GM12878 (cell line): ENCODE measurements around the gene PRR20C. TPM values are rescaled to one million over a fixed set of nuclear protein-coding genes. Genes with fewer than 3 reads are reported as not detected.
"Not testable (repeated sequence)": the region's sequence is repeated elsewhere in the genome, so short reads cannot be mapped to it uniquely, and the experiment has no call there.

ENCODE experiments used
- ATAC-seq: fragments of 200-7000 bp; cut with Tn5 transposase; 3 replicates; pipeline ENCODE4 v1.9.1; 2020; ENCODE audit warnings: mild to moderate bottlenecking, moderate library complexity
- BruUV-seq: library from RNA; stranded (reverse); fragments of 400-500 nt; replicated peaks from 2 replicates; lab custom pipeline; 2021; lab: Mats Ljungman, UMichigan
- CTCF ChIA-PET: fragments of 300-600 bp; sonication (Branson Sonifier 250); formaldehyde crosslinking; extraction: SDS; loops from one replicate; lab custom pipeline; 2021; ENCODE audit warnings: inconsistent platforms; lab: Yijun Ruan, JAX
- POLR2A ChIA-PET: fragments of 350-600 bp; formaldehyde crosslinking; extraction: SDS; loops from one replicate; lab custom pipeline; 2021; ENCODE audit warnings: inconsistent platforms; lab: Charles Lee
- RAD21 ChIA-PET: fragments of 300-600 bp; sonication (Branson Sonifier 250); formaldehyde crosslinking; loops from one replicate; lab custom pipeline; 2023; ENCODE audit warnings: antibody characterized with exemption; ENCODE audit not compliant: unreplicated experiment; lab: Charles Lee
- SMC1A ChIA-PET: fragments of 300-600 bp; sonication (Branson Sonifier 250); formaldehyde crosslinking; loops from one replicate; lab custom pipeline; 2023; ENCODE audit not compliant: unreplicated experiment, uncharacterized antibody; lab: Charles Lee
- DNase-seq: peaks from one replicate; pipeline ENCODE4 v3.0.0-alpha.2; 2011; ENCODE audit warnings: low read depth, low spot score
- FAIRE-seq: peaks from 3 replicates; lab custom pipeline; 2011; peaks lifted over from hg19 to GRCh38; lab: Jason Lieb, UNC
- H2AFZ ChIP-seq: 2 replicates; pipeline ENCODE4 v1.6.0; 2011; ENCODE audit warnings: low read depth, low read length, control low read depth; ENCODE audit not compliant: control insufficient read depth
- H3K27ac ChIP-seq: 2 replicates; pipeline ENCODE4 v1.5.1; 2011; ENCODE audit warnings: control low read depth; ENCODE audit not compliant: control insufficient read depth, insufficient read depth
- H3K27me3 ChIP-seq, 2 experiments: replicated peaks in 1 of 2; 2 replicates each; pipeline versions ENCODE4 v1.6.0 to v1.6.1; 2011; ENCODE audit warnings: low read length in 1 of 2; ENCODE audit not compliant: control insufficient read depth in 2 of 2, insufficient read depth in 2 of 2
- H3K36me3 ChIP-seq, 2 experiments: 2 replicates each; pipeline ENCODE4 v1.5.1; 2011; ENCODE audit warnings: low read length in 1 of 2; ENCODE audit not compliant: control insufficient read depth in 2 of 2, insufficient read depth in 2 of 2
- H3K4me1 ChIP-seq: 2 replicates; pipeline ENCODE4 v1.6.1; 2011; ENCODE audit warnings: mild to moderate bottlenecking, low read length, moderate library complexity, mixed read lengths; ENCODE audit not compliant: control insufficient read depth, insufficient read depth
- H3K4me2 ChIP-seq: 2 replicates; pipeline ENCODE4 v1.6.0; 2011; ENCODE audit warnings: control low read depth; ENCODE audit not compliant: control insufficient read depth, insufficient read depth
- H3K4me3 ChIP-seq: fragments of 200-600 bp; sonication (generic); 2 replicates; pipeline ENCODE4 v1.5.1; 2016
- H3K79me2 ChIP-seq: 2 replicates; pipeline ENCODE4 v1.6.0; 2011; ENCODE audit warnings: low read length; ENCODE audit not compliant: control insufficient read depth, insufficient read depth
- H3K9ac ChIP-seq: 2 replicates; pipeline ENCODE4 v1.8.0; 2011; ENCODE audit warnings: low read length, control low read depth, mixed read lengths; ENCODE audit not compliant: control insufficient read depth, insufficient read depth
- H3K9me3 ChIP-seq: replicated peaks from 3 replicates; pipeline ENCODE4 v1.5.1; 2011; ENCODE audit warnings: mild to moderate bottlenecking, low read length; ENCODE audit not compliant: control insufficient read depth, insufficient read depth
- H4K20me1 ChIP-seq: 2 replicates; pipeline ENCODE4 v1.6.0; 2011; ENCODE audit not compliant: control insufficient read depth, insufficient read depth
- BCL3 ChIP-seq: IDR thresholded peaks from 2 replicates; pipeline ENCODE4 v1.6.1; 2011; ENCODE audit warnings: borderline replicate concordance, low read depth, mild to moderate bottlenecking, moderate library complexity, low read length; ENCODE audit not compliant: insufficient read depth, poor library complexity, severe bottlenecking
- E2F4 ChIP-seq: IDR thresholded peaks from 2 replicates; pipeline ENCODE4 v1.6.1; 2012; ENCODE audit warnings: low read depth, low read length, improper control_type of control experiment
- ESRRA ChIP-seq: IDR thresholded peaks from 2 replicates; pipeline ENCODE4 v1.6.1; 2012; ENCODE audit warnings: mild to moderate bottlenecking, low read length, improper control_type of control experiment
- GABPA ChIP-seq: IDR thresholded peaks from 2 replicates; pipeline ENCODE4 v1.6.1; 2014; ENCODE audit warnings: antibody characterized with exemption, low read depth, mild to moderate bottlenecking, inconsistent platforms
- MTA2 ChIP-seq: fragments of 450-650 bp; IDR thresholded peaks from 2 replicates; pipeline ENCODE4 v1.6.1; 2016; ENCODE audit warnings: low read depth, mild to moderate bottlenecking, moderate library complexity
- NFYB ChIP-seq: IDR thresholded peaks from 2 replicates; pipeline ENCODE4 v1.6.1; 2011; ENCODE audit warnings: low read depth, mild to moderate bottlenecking, low read length, improper control_type of control experiment, moderate library complexity; ENCODE audit not compliant: insufficient read depth
- NRF1 ChIP-seq: conservative IDR thresholded peaks from 2 replicates; pipeline ENCODE4 v1.6.1; 2011; ENCODE audit warnings: mild to moderate bottlenecking, low read depth, low read length, improper control_type of control experiment
- SIX5 ChIP-seq: IDR thresholded peaks from 2 replicates; pipeline ENCODE4 v1.6.1; 2011; ENCODE audit warnings: mild to moderate bottlenecking, low read depth, low read length, moderate library complexity; ENCODE audit not compliant: severe bottlenecking
- TAF1 ChIP-seq: IDR thresholded peaks from 2 replicates; pipeline ENCODE4 v1.6.1; 2011; ENCODE audit warnings: mild to moderate bottlenecking, low read depth, low read length, borderline replicate concordance
- TCF12 ChIP-seq: IDR thresholded peaks from 2 replicates; pipeline ENCODE4 v1.6.1; 2011; ENCODE audit warnings: low read depth, mild to moderate bottlenecking, low read length
- WRNIP1 ChIP-seq: IDR thresholded peaks from 2 replicates; pipeline ENCODE4 v1.6.1; 2011; ENCODE audit warnings: low read depth, low read length, improper control_type of control experiment, borderline replicate concordance
- ZNF622 ChIP-seq: fragments of 450-650 bp; IDR thresholded peaks from 2 replicates; pipeline ENCODE4 v1.6.1; 2017; ENCODE audit warnings: mild to moderate bottlenecking, inconsistent platforms
- WGBS: methylation state at CpG from one replicate; pipeline ENCODE4 v1.1.6; 2016; ENCODE audit warnings: low lambda C conversion rate; ENCODE audit not compliant: insufficient replicate concordance, insufficient coverage; ENCODE audit errors: missing lambda C conversion rate; 5-methylcytosine and 5-hydroxymethylcytosine counted together
- in situ Hi-C: fragments of 300-500 bp; cut with MboI; formaldehyde crosslinking; loops from 9 replicates; pipeline ENCODE4 v1.14.3; 2018; ENCODE audit warnings: mixed read lengths
- intact Hi-C: fragments of 100-400 bp; cut with micrococcal nuclease; formaldehyde crosslinking; loops from one replicate; pipeline ENCODE4 v1.14.2; 2022; ENCODE audit not compliant: unreplicated experiment
- polyA plus RNA-seq, 11 experiments: library from polyadenylated mRNA; depleted of rRNA in 4 of 11; unstranded in 6 of 11; stranded (reverse) in 5 of 11; fragments of >200 nt; fragmentation: Nextera tagmentation in 4 of 11; fragmentation: Illumina TruSeq in 1 of 11; extraction: Ambion mirVana in 4 of 11; extraction: Trizol in 1 of 11; gene quantifications; 1 replicate in 1 of 11; 2 replicates in 10 of 11; pipeline versions ENCODE4 v1.2.1 to v1.2.3, GENCODE V29; 2011 to 2016; ENCODE audit warnings: inconsistent platforms in 2 of 11, missing spikeins in 2 of 11, low read depth in 1 of 11
- total RNA-seq, 4 experiments: library from RNA; depleted of rRNA in 3 of 4; stranded (reverse); fragments of >200 nt in 3 of 4; fragmentation: Illumina TruSeq in 1 of 4; extraction: Trizol in 1 of 4; gene quantifications; 2 replicates each; pipeline versions ENCODE4 v1.2.1 to v1.2.3, GENCODE V29; 2013 to 2021

Gene PRR20C
- total and polyA plus RNA-seq, 10 of the 15 experiments (the other 5 are each of a cell fraction or from before 2014, with no cell fraction given), result not detected

GRCh38 chr13:57137585-57137984, 16.3 kb upstream of the PRR20C start (continued):
- TF ChIP-seq BCL3 (no peak), NFYB (no peak), MTA2 (no peak)

- 68% methylated on average over 5 of the region's 5 CpGs for WGBS
- intact Hi-C loops, result no loop called here
Measured at GRCh38 chr13:57138988-57139387, 14.9 kb upstream of the PRR20C start.

GRCh38 chr13:57139781-57140180, 14.1 kb upstream of the PRR20C start:
- not testable (repeated sequence) for H3K27me3 ChIP-seq

More at GRCh38 chr13:57138988-57139387, 14.9 kb upstream of the PRR20C start:
- ChIA-PET CTCF (no interaction called here), RAD21 (no interaction called here), SMC1A (no interaction called here), POLR2A (no interaction called here)
- FAIRE-seq (no peak), DNase-seq (no peak), ATAC-seq (no peak)
- Histone ChIP-seq H3K4me3 (no peak overlapping the region), H3K9ac (no peak overlapping the region), H4K20me1 (no peaks in the 10 kb centered on the region), H3K9me3 (no peaks in the 10 kb centered on the region; the same call in 2 of the 3 replicates), H3K4me2 (no peak overlapping the region), H3K4me1 (no peaks in the 10 kb centered on the region), H3K36me3 (no peaks in the 10 kb centered on the region), H3K27ac (no peak overlapping the region), H3K27me3 (no peaks in the 10 kb centered on the region), H3K79me2 (no peaks in the 10 kb centered on the region), H2AFZ (no peak overlapping the region)
- no TSS peak for BruUV-seq
- TF ChIP-seq BCL3 (no peak), SIX5 (no peak), ZNF622 (no peak), TCF12 (no peak), GABPA (no peak), ESRRA (no peak), E2F4 (no peak), NRF1 (no peak), TAF1 (no peak), WRNIP1 (no peak)
- in situ Hi-C loops, result no loop called here

More at GRCh38 chr13:57139781-57140180, 14.1 kb upstream of the PRR20C start:
- FAIRE-seq, BruUV-seq, H3K36me3 ChIP-seq, H4K20me1 ChIP-seq, H2AFZ ChIP-seq, ATAC-seq, H3K27ac ChIP-seq, in situ Hi-C loops, H3K4me3 ChIP-seq, H3K79me2 ChIP-seq, CTCF ChIA-PET, H3K9me3 ChIP-seq, intact Hi-C loops, H3K9ac ChIP-seq, RAD21 ChIA-PET, DNase-seq, H3K4me2 ChIP-seq, POLR2A ChIA-PET, SMC1A ChIA-PET, H3K4me1 ChIP-seq: not testable (repeated sequence)
- 87% methylated on average over 7 of the region's 18 CpGs for WGBS
